Type B pancreatic cell (in vitro differentiated cells): ENCODE data around the gene LRIT1. TPM values are rescaled to one million over a fixed set of nuclear protein-coding genes. Genes with fewer than 3 reads are reported as not detected.

Experiments
- DNase-seq: peaks from one replicate; pipeline ENCODE4 v3.0.0; 2021; ENCODE audit warnings: mixed read lengths; ENCODE audit not compliant: unreplicated experiment; ENCODE audit errors: extremely low spot score
- H3K27ac Mint-ChIP-seq: 2 replicates; pipeline ENCODE4 v1.8.0; 2021; ENCODE audit warnings: mild to moderate bottlenecking, mixed read lengths
- H3K27me3 Mint-ChIP-seq: 2 replicates; pipeline ENCODE4 v1.8.0; 2021; ENCODE audit warnings: mixed read lengths
- H3K36me3 Mint-ChIP-seq: 2 replicates; pipeline ENCODE4 v1.8.0; 2021; ENCODE audit warnings: mixed read lengths
- H3K4me1 Mint-ChIP-seq: one replicate; pipeline ENCODE4 v1.8.0; 2021; ENCODE audit warnings: mixed read lengths; ENCODE audit not compliant: unreplicated experiment
- H3K4me3 Mint-ChIP-seq: 2 replicates; pipeline ENCODE4 v1.8.0; 2021; ENCODE audit warnings: mild to moderate bottlenecking, mixed read lengths
- H3K9me3 Mint-ChIP-seq: 2 replicates; pipeline ENCODE4 v1.8.0; 2021; ENCODE audit warnings: mixed read lengths
- CTCF ChIP-seq: fragments of 200-600 bp; sonication (generic); conservative IDR thresholded peaks from 2 replicates; pipeline ENCODE4 v1.5.0; 2021; ENCODE audit warnings: antibody characterized with exemption, mild to moderate bottlenecking
- total RNA-seq: library from RNA; stranded (reverse); gene quantifications from 2 replicates; pipeline ENCODE4 v1.2.1, GENCODE V29; 2021; ENCODE audit warnings: low replicate concordance

The LRIT1 gene
- total RNA-seq, 1 donor from 2014 or later = not detected

GRCh38 chr10:84235096-84235495 is 6.2 kb downstream of the LRIT1 start:
- Mint-ChIP-seq H3K27ac (no peak overlapping the region), H3K27me3 (peaks cover 49% of the 10 kb centered on the region), H3K4me3 (no peak overlapping the region)

GRCh38 chr10:84234479-84234878 is 6.9 kb downstream of the LRIT1 start:
- no peak overlapping the region for H3K4me3 Mint-ChIP-seq
- TF ChIP-seq CTCF = no peak
- H3K9me3 Mint-ChIP-seq = no peaks in the 10 kb centered on the region
- no peak overlapping the region for H3K27ac Mint-ChIP-seq
- H3K27me3 Mint-ChIP-seq = peaks cover 45% of the 10 kb centered on the region
- H3K36me3 Mint-ChIP-seq = no peaks in the 10 kb centered on the region
- H3K4me1 Mint-ChIP-seq = no peaks in the 10 kb centered on the region
- DNase-seq = no peak

More at GRCh38 chr10:84235096-84235495, 6.2 kb downstream of the LRIT1 start:
- no peak for DNase-seq
- H3K9me3 Mint-ChIP-seq = no peaks in the 10 kb centered on the region
- no peaks in the 10 kb centered on the region for H3K36me3 Mint-ChIP-seq
- no peaks in the 10 kb centered on the region for H3K4me1 Mint-ChIP-seq
- TF ChIP-seq CTCF = no peak

- H3K9me3 Mint-ChIP-seq = no peaks in the 10 kb centered on the region
- TF ChIP-seq CTCF = no peak
- no peak overlapping the region for H3K27ac Mint-ChIP-seq
- no peak for DNase-seq
- no peaks in the 10 kb centered on the region for H3K4me1 Mint-ChIP-seq
- no peak overlapping the region for H3K4me3 Mint-ChIP-seq
- peaks cover 45% of the 10 kb centered on the region for H3K27me3 Mint-ChIP-seq
- no peaks in the 10 kb centered on the region for H3K36me3 Mint-ChIP-seq
Observed at GRCh38 chr10:84233940-84234339, 7.4 kb downstream of the LRIT1 start.

GRCh38 chr10:84232376-84232775 is 9.0 kb downstream of the LRIT1 start:
- no peak overlapping the region for H3K27ac Mint-ChIP-seq
- H3K4me1 Mint-ChIP-seq = no peaks in the 10 kb centered on the region
- H3K36me3 Mint-ChIP-seq = no peaks in the 10 kb centered on the region
- DNase-seq = no peak
- no peak overlapping the region for H3K4me3 Mint-ChIP-seq
- TF ChIP-seq CTCF = no peak
- no peaks in the 10 kb centered on the region for H3K9me3 Mint-ChIP-seq
- peaks cover 46% of the 10 kb centered on the region for H3K27me3 Mint-ChIP-seq

GRCh38 chr10:84230359-84230758 is 11.0 kb downstream of the LRIT1 start:
- no peak overlapping the region for H3K4me3 Mint-ChIP-seq
- no peak overlapping the region for H3K27ac Mint-ChIP-seq
- H3K4me1 Mint-ChIP-seq = no peaks in the 10 kb centered on the region

More at GRCh38 chr10:84230359-84230758, 11.0 kb downstream of the LRIT1 start:
- H3K36me3 Mint-ChIP-seq = no peaks in the 10 kb centered on the region
- no peak for TF ChIP-seq CTCF
- no peaks in the 10 kb centered on the region for H3K9me3 Mint-ChIP-seq
- DNase-seq = no peak
- H3K27me3 Mint-ChIP-seq = peaks cover 49% of the 10 kb centered on the region
